Nephron (organoid): ENCODE measurements around the gene HELZ2.

Experiments
- H3K27ac Mint-ChIP-seq, 3 experiments: 2 replicates each; pipeline ENCODE4 v1.8.0; 2020; ENCODE audit warnings: mixed read lengths in 3 of 3, mild to moderate bottlenecking in 2 of 3, moderate library complexity in 1 of 3
- H3K27me3 Mint-ChIP-seq: 2 replicates; pipeline ENCODE4 v1.8.0; 2021; ENCODE audit warnings: low read depth, mild to moderate bottlenecking, moderate library complexity, mixed read lengths
- H3K36me3 Mint-ChIP-seq: 2 replicates; pipeline ENCODE4 v1.8.0; 2020; ENCODE audit warnings: low read depth, mixed read lengths
- H3K4me1 Mint-ChIP-seq: 2 replicates; pipeline ENCODE4 v1.8.0; 2020; ENCODE audit warnings: mixed read lengths
- H3K4me3 Mint-ChIP-seq, 3 experiments: 2 replicates each; pipeline ENCODE4 v1.8.0; 2020; ENCODE audit warnings: mild to moderate bottlenecking in 3 of 3, mixed read lengths in 3 of 3, moderate library complexity in 2 of 3
- H3K9me3 Mint-ChIP-seq: 2 replicates; pipeline ENCODE4 v1.8.0; 2020; ENCODE audit warnings: mixed read lengths
- CTCF ChIP-seq, 3 experiments: fragments of 200-600 bp; sonication (generic); IDR thresholded peaks; one replicate each; pipeline ENCODE4 v1.5.0; 2021; ENCODE audit warnings: antibody characterized with exemption in 3 of 3; ENCODE audit not compliant: unreplicated experiment in 3 of 3

Gene HELZ2

GRCh38 chr20:63558804-63559484, 15.1 kb downstream of the HELZ2 start:
- Mint-ChIP-seq H3K27ac (no peak overlapping the region), H3K4me3 (no peak overlapping the region), H3K9me3 (no peaks in the 10 kb centered on the region), H3K27me3 (peaks cover 5% of the 10 kb centered on the region), H3K36me3 (peaks cover 3% of the 10 kb centered on the region), H3K4me1 (no peaks in the 10 kb centered on the region)
- TF ChIP-seq CTCF (IDR thresholded peaks at IDR 0.05; ENCODE audit: unreplicated experiment in 3 of 3), result no peak

GRCh38 chr20:63557481-63557891, 16.6 kb downstream of the HELZ2 start:
- no peak overlapping the region for H3K4me3 Mint-ChIP-seq
- TF ChIP-seq CTCF (IDR thresholded peaks at IDR 0.05; ENCODE audit: unreplicated experiment in 3 of 3), result no peak
- H3K9me3 Mint-ChIP-seq, result no peaks in the 10 kb centered on the region
- H3K27me3 Mint-ChIP-seq, result peaks cover 9% of the 10 kb centered on the region
- peaks cover 3% of the 10 kb centered on the region for H3K36me3 Mint-ChIP-seq
- no peaks in the 10 kb centered on the region for H3K4me1 Mint-ChIP-seq
- no peak overlapping the region for H3K27ac Mint-ChIP-seq

GRCh38 chr20:63556873-63557478, 17.1 kb downstream of the HELZ2 start:
- TF ChIP-seq CTCF (IDR thresholded peaks at IDR 0.05; ENCODE audit: unreplicated experiment in 3 of 3), result no peak
- Mint-ChIP-seq H3K36me3 (peaks cover 3% of the 10 kb centered on the region), H3K9me3 (no peaks in the 10 kb centered on the region), H3K27me3 (peaks cover 9% of the 10 kb centered on the region), H3K4me1 (no peaks in the 10 kb centered on the region), H3K4me3 (no peak overlapping the region), H3K27ac (no peak overlapping the region)

- Mint-ChIP-seq H3K36me3 (peaks cover 3% of the 10 kb centered on the region), H3K9me3 (no peaks in the 10 kb centered on the region), H3K27ac (no peak overlapping the region), H3K4me3 (no peak overlapping the region), H3K27me3 (peaks cover 12% of the 10 kb centered on the region), H3K4me1 (no peaks in the 10 kb centered on the region)
- no peak for TF ChIP-seq CTCF (IDR thresholded peaks at IDR 0.05; ENCODE audit: unreplicated experiment in 3 of 3)
Observed at GRCh38 chr20:63555661-63556381, 18.2 kb downstream of the HELZ2 start.

GRCh38 chr20:63554361-63555278, 19.4 kb downstream of the HELZ2 start:
- H3K36me3 Mint-ChIP-seq, result no peaks in the 10 kb centered on the region
- H3K4me1 Mint-ChIP-seq, result no peaks in the 10 kb centered on the region
- H3K4me3 Mint-ChIP-seq, result peak overlapping the region; percentile 47 to 76 (median 73)
- H3K27ac Mint-ChIP-seq, result no peak overlapping the region
- H3K27me3 Mint-ChIP-seq, result peaks cover 20% of the 10 kb centered on the region
- no peak for TF ChIP-seq CTCF (IDR thresholded peaks at IDR 0.05; ENCODE audit: unreplicated experiment in 3 of 3)
- H3K9me3 Mint-ChIP-seq, result no peaks in the 10 kb centered on the region
